B cell (primary cell): ENCODE results near the gene UCKL1. TPM values are rescaled to one million over a fixed set of nuclear protein-coding genes. Genes with fewer than 3 reads are reported as not detected.

Experiments
- ATAC-seq: fragments of 200-7000 bp; cut with Tn5 transposase; one replicate; pipeline ENCODE4 v1.10.0; 2021; ENCODE audit warnings: low read depth, mild to moderate bottlenecking, moderate number of reproducible peaks, moderate library complexity
- CTCF ChIA-PET: fragments of 350-600 bp; sonication (Branson Sonifier 250); formaldehyde crosslinking; loops from one replicate; lab custom pipeline; 2021; ENCODE audit warnings: antibody characterized with exemption, inconsistent platforms; lab: Charles Lee
- POLR2A ChIA-PET: fragments of 350-600 bp; sonication (Branson Sonifier 250); formaldehyde crosslinking; loops from one replicate; lab custom pipeline; 2021; ENCODE audit warnings: antibody characterized with exemption; lab: Charles Lee
- DNase-seq: peaks from one replicate; pipeline ENCODE4 v3.0.0; 2013
- H2AFZ ChIP-seq: 2 replicates; pipeline ENCODE4 v1.6.1; 2012; ENCODE audit warnings: mild to moderate bottlenecking, low read depth, low read length; ENCODE audit not compliant: insufficient read depth, poor library complexity, severe bottlenecking
- H3K27ac ChIP-seq, 2 donors: 1 replicate in 1 of 2; 2 replicates in 1 of 2; pipeline ENCODE4 v1.5.1; 2012 to 2013; ENCODE audit warnings: low read length in 2 of 2, mild to moderate bottlenecking in 2 of 2, moderate library complexity in 1 of 2
- H3K27me3 ChIP-seq, 4 experiments: fragments of 200-600 bp in 1 of 4; sonication (generic) in 1 of 4; replicated peaks in 1 of 4; 1 replicate in 2 of 4; 2 replicates in 2 of 4; pipeline versions ENCODE4 v1.6.1 to v1.7.0; 2013 to 2016; ENCODE audit warnings: low read length in 3 of 4, mild to moderate bottlenecking in 2 of 4, mixed read lengths in 1 of 4, moderate library complexity in 1 of 4; ENCODE audit not compliant: insufficient read depth in 4 of 4, control insufficient read depth in 3 of 4; ENCODE audit errors: control extremely low read depth in 1 of 4
- H3K36me3 ChIP-seq, 2 experiments: replicated peaks in 1 of 2; 1 replicate in 1 of 2; 2 replicates in 1 of 2; pipeline versions ENCODE4 v1.6.1 to v1.7.1; 2013; ENCODE audit warnings: low read length in 1 of 2; ENCODE audit not compliant: insufficient read depth in 2 of 2, control insufficient read depth in 1 of 2; ENCODE audit errors: control extremely low read depth in 1 of 2, extremely low read depth in 1 of 2
- H3K4me1 ChIP-seq, 2 donors: fragments of 200-600 bp in 1 of 2; sonication (generic) in 1 of 2; 1 replicate in 1 of 2; 2 replicates in 1 of 2; pipeline versions ENCODE4 v1.5.1 to v1.6.1; 2013 to 2017; ENCODE audit warnings: low read length in 2 of 2; ENCODE audit not compliant: control insufficient read depth in 2 of 2, insufficient read depth in 2 of 2
- H3K4me2 ChIP-seq: replicated peaks from 2 replicates; pipeline ENCODE3; 2012; ENCODE audit warnings: mild to moderate bottlenecking, low read depth, low read length; ENCODE audit not compliant: poor library complexity, severe bottlenecking
- H3K4me3 ChIP-seq, 5 experiments: fragments of 200-600 bp in 1 of 5; sonication (generic) in 1 of 5; 1 replicate in 3 of 5; 2 replicates in 2 of 5; pipeline versions ENCODE4 v1.5.1 to v1.7.0; 2011 to 2016; ENCODE audit warnings: low read length in 4 of 5, mild to moderate bottlenecking in 4 of 5, low read depth in 2 of 5, control low read depth in 1 of 5, moderate library complexity in 1 of 5; ENCODE audit not compliant: insufficient read depth in 1 of 5; ENCODE audit errors: control extremely low read depth in 1 of 5, extremely low read depth in 1 of 5
- H3K79me2 ChIP-seq: fragments of 200-600 bp; sonication (generic); one replicate; pipeline ENCODE4 v1.6.0; 2016; ENCODE audit warnings: low read length; ENCODE audit not compliant: control insufficient read depth, insufficient read depth
- H3K9ac ChIP-seq: fragments of 200-600 bp; sonication (generic); 2 replicates; pipeline ENCODE4 v1.6.1; 2017; ENCODE audit warnings: mild to moderate bottlenecking, low read length, moderate library complexity
- H3K9me3 ChIP-seq, 3 donors: one replicate each; pipeline versions ENCODE4 v1.6.1 to v1.7.1; 2013; ENCODE audit warnings: low read length in 2 of 3; ENCODE audit not compliant: control insufficient read depth in 2 of 3, insufficient read depth in 1 of 3; ENCODE audit errors: control extremely low read depth in 1 of 3
- H4K20me1 ChIP-seq: 2 replicates; pipeline ENCODE4 v1.6.0; 2012; ENCODE audit warnings: mild to moderate bottlenecking, low read length; ENCODE audit not compliant: insufficient read depth, control insufficient read depth, poor library complexity, severe bottlenecking
- H3K27ac Mint-ChIP-seq: one replicate; pipeline ENCODE4 v1.8.0; 2021; ENCODE audit warnings: mixed read lengths
- H3K27me3 Mint-ChIP-seq: one replicate; pipeline ENCODE4 v1.8.0; 2021; ENCODE audit warnings: mixed read lengths
- H3K4me1 Mint-ChIP-seq: one replicate; pipeline ENCODE4 v1.8.0; 2021; ENCODE audit warnings: mixed read lengths
- H3K4me3 Mint-ChIP-seq: one replicate; pipeline ENCODE4 v1.8.0; 2021; ENCODE audit warnings: mixed read lengths
- H3K9me3 Mint-ChIP-seq: one replicate; pipeline ENCODE4 v1.8.0; 2022; ENCODE audit warnings: mixed read lengths; ENCODE audit not compliant: insufficient read depth
- EZH2 ChIP-seq: IDR thresholded peaks from 2 replicates; pipeline ENCODE4 v1.6.1; 2012; ENCODE audit warnings: borderline replicate concordance, low read depth, mild to moderate bottlenecking, moderate library complexity, low read length; ENCODE audit not compliant: insufficient read depth, poor library complexity, severe bottlenecking
- WGBS: methylation state at CpG from one replicate; pipeline ENCODE4 v1.1.5; 2013; ENCODE audit warnings: missing lambda C conversion rate; ENCODE audit not compliant: insufficient coverage; 5-methylcytosine and 5-hydroxymethylcytosine counted together
- intact Hi-C: fragments of 100-400 bp; cut with micrococcal nuclease; formaldehyde crosslinking; loops from one replicate; pipeline ENCODE4 v1.10.0; 2022
- polyA plus RNA-seq: library from polyadenylated mRNA; depleted of rRNA; stranded (reverse); fragments of >200 nt; gene quantifications from 2 replicates; pipeline ENCODE4 v1.2.3, GENCODE V29; 2012
- total RNA-seq, 2 donors: library from RNA; stranded (reverse); fragments of 120-200 nt in 1 of 2; gene quantifications; 1 replicate in 1 of 2; 2 replicates in 1 of 2; pipeline versions ENCODE4 v1.2.3 to v1.2.4, GENCODE V29; 2013 to 2022
- TF ChIP-seq, protein P1 (sequence below): fragments of 200-600 bp; IDR thresholded peaks from one replicate; pipeline ENCODE4 v1.8.0; 2022; ENCODE audit warnings: antibody characterized with exemption, mild to moderate bottlenecking

The UCKL1 gene
- total and polyA plus RNA-seq, 2 donors (not counting 1 experiment from before 2014, with no cell fraction given): 106 to 199 TPM

GRCh38 chr20:63957690-63958441 is 1.6 kb upstream of the UCKL1 start:
- WGBS: 77% methylated on average over 7 of the region's 13 CpGs

More at GRCh38 chr20:63957690-63958441, 1.6 kb upstream of the UCKL1 start:
- Histone ChIP-seq H3K4me3 (peak overlapping the region in 1 of 5 experiments; percentile 66), H3K79me2 (peaks cover 33% of the 10 kb centered on the region), H3K36me3 (peaks cover 0 to 4% of the 10 kb centered on the region in 2 experiments), H3K4me1 (peaks cover 26 to 30% of the 10 kb centered on the region in 2 donors), H3K27ac (peak overlapping the region in 1 of 2 donors; percentile 48), H3K4me2 (peak overlapping the region; percentile 92), H3K27me3 (no peaks in the 10 kb centered on the region), H3K9me3 (no peaks in the 10 kb centered on the region), H2AFZ (peak overlapping the region; percentile 74), H4K20me1 (peaks cover 30% of the 10 kb centered on the region), H3K9ac (no peak overlapping the region)
- peaks cover 25% of the 10 kb centered on the region for H3K4me1 Mint-ChIP-seq
- ChIA-PET POLR2A (interaction anchor here (1.0 to 2.0 kb wide), 2 partner anchors 16 to 93 kb away, joined by 3 to 9 read pairs; partner anchors contain the start of gene TPD52L2), CTCF (interaction anchor here (2.1 to 3.8 kb wide), 2 partner anchors 16 to 23 kb away, joined by 7 to 15 read pairs; no protein-coding TSS in a partner anchor)
- ATAC-seq: no peak
- no peaks in the 10 kb centered on the region for H3K9me3 Mint-ChIP-seq
- no peak overlapping the region for H3K4me3 Mint-ChIP-seq
- TF ChIP-seq, protein P1, sequence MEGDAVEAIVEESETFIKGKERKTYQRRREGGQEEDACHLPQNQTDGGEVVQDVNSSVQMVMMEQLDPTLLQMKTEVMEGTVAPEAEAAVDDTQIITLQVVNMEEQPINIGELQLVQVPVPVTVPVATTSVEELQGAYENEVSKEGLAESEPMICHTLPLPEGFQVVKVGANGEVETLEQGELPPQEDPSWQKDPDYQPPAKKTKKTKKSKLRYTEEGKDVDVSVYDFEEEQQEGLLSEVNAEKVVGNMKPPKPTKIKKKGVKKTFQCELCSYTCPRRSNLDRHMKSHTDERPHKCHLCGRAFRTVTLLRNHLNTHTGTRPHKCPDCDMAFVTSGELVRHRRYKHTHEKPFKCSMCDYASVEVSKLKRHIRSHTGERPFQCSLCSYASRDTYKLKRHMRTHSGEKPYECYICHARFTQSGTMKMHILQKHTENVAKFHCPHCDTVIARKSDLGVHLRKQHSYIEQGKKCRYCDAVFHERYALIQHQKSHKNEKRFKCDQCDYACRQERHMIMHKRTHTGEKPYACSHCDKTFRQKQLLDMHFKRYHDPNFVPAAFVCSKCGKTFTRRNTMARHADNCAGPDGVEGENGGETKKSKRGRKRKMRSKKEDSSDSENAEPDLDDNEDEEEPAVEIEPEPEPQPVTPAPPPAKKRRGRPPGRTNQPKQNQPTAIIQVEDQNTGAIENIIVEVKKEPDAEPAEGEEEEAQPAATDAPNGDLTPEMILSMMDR: no peak
- TF ChIP-seq EZH2: no peak
- intact Hi-C loops: loop anchor here (2.0 to 5.0 kb wide), 3 partner anchors 119 to 437 kb away; partner anchors contain the start of genes PPDPF, PTK6 and RGS19
- H3K27me3 Mint-ChIP-seq: no peaks in the 10 kb centered on the region
- H3K27ac Mint-ChIP-seq: peak overlapping the region; percentile 81
- DNase-seq: no peak
